GM12892 (cell line): ENCODE measurements around the gene COL15A1.

Source experiments
- POLR2A ChIP-seq: IDR thresholded peaks from 2 replicates; pipeline ENCODE4 v1.6.1; 2011; ENCODE audit warnings: low read depth, low read length, control low read depth
- POLR2AphosphoS5 ChIP-seq: IDR thresholded peaks from 2 replicates; pipeline ENCODE4 v1.6.1; 2011; ENCODE audit warnings: low read depth, low read length, control low read depth

GRCh38 chr9:99015890-99016289 lies 72.2 kb downstream of the COL15A1 start:
- no peak for TF ChIP-seq POLR2A
- TF ChIP-seq POLR2AphosphoS5 = no peak
